RWPE1 (cell line): Measurements from ENCODE around the gene DNAH1.

Experiments
- CTCF ChIA-PET: fragments of 350-600 bp; sonication (Branson Sonifier 250); formaldehyde crosslinking; extraction: SDS; loops from one replicate; lab custom pipeline; 2021; lab: Yijun Ruan, JAX
- POLR2A ChIA-PET: fragments of 400-600 bp; formaldehyde crosslinking; extraction: SDS; loops from one replicate; lab custom pipeline; 2020; ENCODE audit warnings: antibody characterized with exemption; ENCODE audit not compliant: low non-redundant PET; lab: Yijun Ruan, JAX
- DNase-seq: peaks from one replicate; pipeline ENCODE4 v3.0.0; 2012; ENCODE audit warnings: low spot score
- H3K27ac ChIP-seq: fragments of 450-650 bp; 2 replicates; pipeline ENCODE4 v1.5.1; 2017
- TF ChIP-seq, protein P1 (sequence below): fragments of 450-650 bp; conservative IDR thresholded peaks from 2 replicates; pipeline ENCODE4 v1.5.1; 2017; ENCODE audit warnings: low read depth, mild to moderate bottlenecking

The DNAH1 gene

GRCh38 chr3:52436500-52437149 lies 120.5 kb downstream of the DNAH1 start:
- TF ChIP-seq, protein P1, sequence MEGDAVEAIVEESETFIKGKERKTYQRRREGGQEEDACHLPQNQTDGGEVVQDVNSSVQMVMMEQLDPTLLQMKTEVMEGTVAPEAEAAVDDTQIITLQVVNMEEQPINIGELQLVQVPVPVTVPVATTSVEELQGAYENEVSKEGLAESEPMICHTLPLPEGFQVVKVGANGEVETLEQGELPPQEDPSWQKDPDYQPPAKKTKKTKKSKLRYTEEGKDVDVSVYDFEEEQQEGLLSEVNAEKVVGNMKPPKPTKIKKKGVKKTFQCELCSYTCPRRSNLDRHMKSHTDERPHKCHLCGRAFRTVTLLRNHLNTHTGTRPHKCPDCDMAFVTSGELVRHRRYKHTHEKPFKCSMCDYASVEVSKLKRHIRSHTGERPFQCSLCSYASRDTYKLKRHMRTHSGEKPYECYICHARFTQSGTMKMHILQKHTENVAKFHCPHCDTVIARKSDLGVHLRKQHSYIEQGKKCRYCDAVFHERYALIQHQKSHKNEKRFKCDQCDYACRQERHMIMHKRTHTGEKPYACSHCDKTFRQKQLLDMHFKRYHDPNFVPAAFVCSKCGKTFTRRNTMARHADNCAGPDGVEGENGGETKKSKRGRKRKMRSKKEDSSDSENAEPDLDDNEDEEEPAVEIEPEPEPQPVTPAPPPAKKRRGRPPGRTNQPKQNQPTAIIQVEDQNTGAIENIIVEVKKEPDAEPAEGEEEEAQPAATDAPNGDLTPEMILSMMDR: no peak
- no peak for DNase-seq
- H3K27ac ChIP-seq: no peak overlapping the region
- CTCF ChIA-PET: no interaction called here
- POLR2A ChIA-PET: no interaction called here

GRCh38 chr3:52437326-52438103 lies 121.4 kb downstream of the DNAH1 start:
- no peak for DNase-seq
- peak overlapping the region; percentile 57 for H3K27ac ChIP-seq
- TF ChIP-seq, protein P1: no peak
- ChIA-PET CTCF (no interaction called here), POLR2A (no interaction called here)

DNA sequence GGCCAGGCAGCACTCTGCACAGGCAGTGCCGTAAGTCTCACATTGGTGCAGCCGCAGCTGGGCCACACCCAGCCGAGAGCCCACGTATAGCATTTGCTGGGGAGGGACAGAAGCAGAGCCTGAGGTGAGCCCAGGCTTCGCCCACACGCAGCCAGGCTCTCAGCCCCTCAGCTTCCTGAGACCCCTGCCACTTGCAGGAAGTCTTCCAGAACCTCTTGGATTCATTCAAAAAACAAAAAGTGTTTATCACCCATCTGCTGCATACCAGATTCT lies 121.9 kb downstream of the DNAH1 start:
- TF ChIP-seq, protein P1: no peak
- peak overlapping the region; percentile 57 for H3K27ac ChIP-seq
- DNase-seq: no peak
- ChIA-PET POLR2A (no interaction called here), CTCF (no interaction called here)

GRCh38 chr3:52438579-52439425 lies 122.7 kb downstream of the DNAH1 start:
- H3K27ac ChIP-seq: peak overlapping the region; percentile 57; the same call in 1 of the 2 replicates
- no peak for DNase-seq
- ChIA-PET POLR2A (no interaction called here), CTCF (interaction anchor here (1.1 kb wide), 1 partner anchor 11 kb away, joined by 3 read pairs; no protein-coding TSS in a partner anchor)
- TF ChIP-seq, protein P1: no peak

GRCh38 chr3:52439426-52440248 lies 123.5 kb downstream of the DNAH1 start:
- TF ChIP-seq, protein P1: no peak
- ChIA-PET CTCF (interaction anchor here (1.1 kb wide), 1 partner anchor 10 kb away, joined by 3 read pairs; no protein-coding TSS in a partner anchor), POLR2A (no interaction called here)
- H3K27ac ChIP-seq: no peak overlapping the region
- DNase-seq: no peak

GRCh38 chr3:52440249-52440551 lies 124.1 kb downstream of the DNAH1 start:
- POLR2A ChIA-PET: no interaction called here
- CTCF ChIA-PET: no interaction called here
- H3K27ac ChIP-seq: no peak overlapping the region
- TF ChIP-seq, protein P1: no peak
- no peak for DNase-seq
